DMS 273 (cell line): ENCODE data around the gene QPCT.
"Not testable (repeated sequence)": the region's sequence is repeated elsewhere in the genome, so short reads cannot be mapped to it uniquely, and the experiment has no call there.

ENCODE experiments used
- DNase-seq: peaks from one replicate; lab custom pipeline; 2025; ENCODE audit not compliant: unreplicated experiment; lab: John Stamatoyannopoulos, UW

Gene QPCT

GRCh38 chr2:37344453-37345361, at the start of gene QPCT:
Gene QPCT (plus strand): TSS chr2:37344630. CDS start chr2:37344732, 102 bp downstream.
- peak; percentile 69 for DNase-seq

- not testable (repeated sequence) for DNase-seq
These were observed 49.6 kb upstream of the QPCT start for GRCh38 chr2:37294858-37295257.

GRCh38 chr2:37295469-37296073, 48.9 kb upstream of the QPCT start:
- no peak for DNase-seq

DNA sequence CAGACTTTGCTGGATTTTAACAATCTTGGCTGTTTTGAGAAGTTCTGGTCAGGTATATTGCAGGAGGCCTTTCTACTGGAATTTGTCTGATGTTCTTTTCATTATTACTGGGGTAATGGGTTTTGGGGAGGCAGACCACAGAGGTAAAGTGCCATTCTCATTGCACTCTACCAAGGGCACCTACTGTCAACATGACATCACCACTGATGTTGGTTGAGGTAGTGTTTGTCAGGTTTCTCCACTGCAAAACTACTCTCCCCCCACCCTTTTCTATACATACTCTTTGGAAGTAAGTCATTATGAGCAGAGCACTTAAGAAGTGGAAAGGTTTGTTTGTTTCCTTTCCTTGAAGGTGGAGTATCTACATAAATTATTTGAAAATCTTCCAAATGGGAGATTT, 46.8 kb upstream of the QPCT start:
- no peak for DNase-seq

GRCh38 chr2:37300146-37300545, 44.3 kb upstream of the QPCT start:
- DNase-seq, result no peak

GRCh38 chr2:37300578-37300977, 43.9 kb upstream of the QPCT start:
- no peak for DNase-seq

DNA sequence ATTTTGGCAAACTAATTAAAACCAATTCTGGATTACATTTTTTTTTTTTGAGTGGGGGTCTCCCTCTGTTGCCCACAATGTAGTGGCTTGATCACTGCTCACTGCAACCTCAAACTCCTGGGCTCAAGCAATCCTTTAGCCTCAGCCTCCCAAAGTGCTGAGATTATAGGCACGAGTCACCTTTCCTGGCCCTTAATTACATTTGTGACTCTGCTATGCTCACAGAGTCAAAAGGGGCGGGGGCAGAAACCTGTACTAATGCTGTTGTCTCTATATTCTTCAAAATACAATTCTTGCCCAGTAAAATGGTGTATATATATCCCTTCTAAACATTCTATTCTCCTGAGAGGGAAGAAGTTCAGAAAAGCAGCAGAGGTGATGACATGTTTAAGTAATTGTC, 43.0 kb upstream of the QPCT start:
- no peak for DNase-seq

DNA sequence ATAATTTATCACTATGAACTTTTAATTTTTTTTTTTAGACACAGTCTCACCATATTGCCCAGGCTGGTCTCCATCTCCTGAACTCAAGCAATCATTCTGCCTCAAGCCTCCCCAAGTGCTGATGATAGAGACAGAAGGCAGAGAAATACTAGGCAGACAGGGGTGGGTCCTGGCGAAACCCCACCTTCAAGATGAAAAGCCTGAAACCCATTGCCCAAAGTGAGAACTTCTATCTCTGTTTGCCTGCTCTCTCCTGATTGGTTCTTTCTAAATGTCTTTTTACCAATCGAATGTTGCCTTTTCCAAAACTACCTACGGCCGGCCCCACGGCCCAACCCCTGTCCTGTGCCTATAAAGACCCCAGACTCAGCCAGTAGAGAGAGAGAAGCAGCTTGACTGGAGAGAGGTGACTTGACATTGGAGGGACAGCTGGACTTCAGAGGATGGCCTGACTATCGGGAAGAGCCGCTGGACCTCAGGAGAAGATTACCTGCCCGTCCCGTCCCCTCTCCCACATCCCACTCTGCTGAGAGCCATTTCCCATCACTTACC, 41.7 kb upstream of the QPCT start:
- DNase-seq, result no peak

GRCh38 chr2:37306024-37306423, 38.4 kb upstream of the QPCT start:
- peak; percentile 65 for DNase-seq

- no peak for DNase-seq
These were observed 36.9 kb upstream of the QPCT start for GRCh38 chr2:37307500-37307899.

DNA sequence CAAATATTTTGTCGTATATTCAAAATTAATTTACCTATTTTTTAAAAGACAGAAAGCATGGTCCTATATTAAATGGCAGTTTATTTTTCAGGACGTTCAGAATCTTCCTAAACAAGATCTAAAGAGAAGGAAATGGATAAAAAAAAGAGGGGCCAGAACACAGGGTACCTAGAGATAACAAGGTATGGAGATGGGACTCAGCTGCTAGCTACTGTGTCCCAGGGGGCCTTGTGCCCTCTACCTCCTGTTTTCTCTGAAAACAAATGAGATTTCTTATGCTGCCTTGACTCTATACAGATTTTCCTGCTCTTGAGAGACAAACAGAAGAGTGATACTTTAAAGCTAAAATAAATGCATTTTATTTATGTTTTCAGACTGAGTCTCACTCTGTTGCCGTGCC, 29.1 kb upstream of the QPCT start:
- DNase-seq, result no peak

DNA sequence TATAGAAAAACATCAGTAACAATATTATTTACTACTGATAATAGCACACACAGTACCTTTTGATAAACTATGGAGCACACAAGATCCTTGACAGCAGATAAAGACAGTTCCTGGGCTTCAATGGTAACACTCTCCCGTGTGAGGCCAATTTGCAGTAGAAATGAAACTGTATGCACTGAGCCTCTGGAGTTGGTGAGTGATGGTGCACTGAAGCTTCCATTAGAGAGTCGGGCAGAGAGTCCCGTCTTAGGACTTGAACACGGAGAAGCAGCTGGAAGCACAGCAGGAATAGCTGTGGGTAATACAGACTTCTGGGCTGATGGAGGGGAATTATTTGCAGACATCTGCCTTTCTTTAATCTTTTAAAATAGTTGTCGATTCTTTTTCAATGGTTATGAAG, 28.2 kb upstream of the QPCT start:
- no peak for DNase-seq

DNA sequence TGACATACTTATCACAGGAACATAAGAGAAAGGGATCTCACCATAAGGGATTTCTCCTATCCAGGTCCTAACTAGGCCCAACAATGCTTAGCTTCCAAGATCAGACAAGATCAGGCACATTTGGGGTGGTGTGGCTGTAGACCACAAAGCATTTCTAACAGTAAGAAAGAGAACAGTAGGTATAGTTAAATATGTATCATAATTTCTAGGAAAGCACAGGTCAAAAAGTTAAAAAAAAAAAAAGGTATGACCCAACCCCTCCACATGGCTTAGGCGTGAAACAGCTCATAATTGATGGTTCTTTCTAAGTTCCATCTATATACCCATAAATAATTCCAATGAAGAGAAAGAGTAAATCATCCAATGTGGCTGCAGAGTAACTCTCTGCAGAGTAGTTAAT, 26.7 kb upstream of the QPCT start:
- no peak for DNase-seq

GRCh38 chr2:37318401-37318800, 26.0 kb upstream of the QPCT start:
- peak; percentile 19 for DNase-seq

DNA sequence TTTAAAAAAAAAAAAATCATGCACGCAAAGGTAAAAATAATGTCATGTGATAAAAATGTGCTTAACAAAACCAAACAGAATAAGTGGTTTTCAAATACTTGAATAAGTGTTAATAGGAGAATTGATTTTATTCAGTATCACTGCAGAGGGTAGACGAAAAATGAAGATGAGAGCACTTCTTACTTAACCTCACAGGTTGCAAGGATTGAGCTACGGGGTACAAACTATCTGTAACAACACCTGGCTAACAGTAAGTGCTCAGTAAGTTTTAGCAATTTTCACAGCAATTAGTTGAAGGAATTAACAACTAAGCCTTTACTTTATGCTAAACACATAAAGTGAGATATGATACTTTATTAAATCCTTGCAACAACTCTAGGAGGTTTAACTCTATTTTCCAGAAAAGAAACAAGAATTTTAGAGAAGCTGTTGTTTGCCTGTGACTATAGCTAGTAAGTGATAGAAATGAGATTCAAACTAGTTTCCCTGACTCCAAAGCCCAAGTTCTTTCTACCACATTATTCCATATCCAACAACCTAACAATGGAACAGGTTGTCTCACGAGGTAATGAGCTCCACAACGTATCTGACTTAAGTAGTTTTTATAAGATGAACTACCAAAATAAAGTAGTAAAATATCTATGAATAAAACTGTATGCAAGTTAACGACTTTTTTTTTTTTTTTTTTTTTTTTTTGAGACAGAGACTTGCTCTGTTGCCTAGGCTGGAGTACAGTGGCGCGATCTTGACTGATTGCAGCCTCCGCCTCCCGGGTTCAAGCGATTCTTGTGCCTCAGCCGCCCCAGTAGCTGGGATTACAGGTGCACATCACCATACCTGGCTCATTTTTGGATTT, 24.4 kb upstream of the QPCT start:
- no peak for DNase-seq

DNA sequence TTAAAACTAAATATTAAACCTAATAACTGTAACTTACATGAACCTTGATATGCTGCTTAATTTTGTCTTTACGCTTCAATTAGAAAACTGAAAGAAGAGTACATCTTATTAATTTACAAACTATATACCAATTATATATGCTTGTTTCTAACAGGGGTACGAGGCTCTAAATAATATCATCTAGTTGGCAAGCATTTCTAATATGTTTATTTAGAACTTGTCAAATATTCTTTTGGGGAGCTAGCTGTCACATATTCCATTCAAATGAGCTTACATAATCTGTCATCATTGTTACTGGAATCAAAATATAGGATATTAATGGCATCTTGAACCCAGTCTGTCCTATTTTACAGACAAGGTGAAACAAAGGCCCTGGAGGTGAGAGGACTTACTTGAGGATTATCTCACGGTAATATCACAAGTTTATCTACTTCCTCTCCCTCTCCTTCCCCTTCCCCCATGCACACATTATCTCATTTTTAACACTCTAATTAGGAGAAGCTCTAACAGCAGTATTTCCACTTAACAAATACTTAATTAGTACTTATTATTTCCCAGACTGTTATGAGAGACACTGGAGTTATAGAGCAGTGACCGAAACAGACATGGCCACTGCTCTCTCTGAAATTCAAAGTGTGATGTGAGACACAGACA, 23.3 kb upstream of the QPCT start:
- DNase-seq, result no peak

GRCh38 chr2:37322368-37322767, 22.1 kb upstream of the QPCT start:
- peak; percentile 59 for DNase-seq

GRCh38 chr2:37323176-37323780, 21.2 kb upstream of the QPCT start:
- peak; percentile 22 for DNase-seq

GRCh38 chr2:37323781-37324535, 20.5 kb upstream of the QPCT start:
- DNase-seq, result peak; percentile 72

DNA sequence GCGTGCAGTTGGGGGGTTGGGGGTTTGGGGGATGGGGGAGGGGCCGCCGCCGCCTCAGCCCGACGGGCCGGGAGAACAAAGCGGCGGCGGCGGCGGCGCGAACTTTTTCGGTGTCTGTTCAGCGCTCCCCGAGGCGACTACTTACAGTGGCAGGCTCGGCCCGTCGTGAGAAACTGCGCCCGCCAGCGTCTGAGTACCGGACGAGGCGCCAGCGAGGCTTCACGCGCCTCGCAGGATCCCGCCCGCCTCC, 20.0 kb upstream of the QPCT start:
- no peak for DNase-seq
